Activated naive CD4-positive, alpha-beta T cell treated with anti-CD3 and anti-CD28 coated beads for 36 hours (primary cell): Measurements from ENCODE around the gene WFIKKN1. TPM values are rescaled to one million over a fixed set of nuclear protein-coding genes. Genes with fewer than 3 reads are reported as not detected.

ENCODE experiments used
- CTCF ChIA-PET: fragments of 350-600 bp; sonication (Branson Sonifier 250); formaldehyde crosslinking; loops from one replicate; lab custom pipeline; 2021; ENCODE audit warnings: antibody characterized with exemption; lab: Charles Lee
- DNase-seq: peaks from one replicate; pipeline ENCODE4 v3.0.0-alpha.2; 2020
- H3K27ac Mint-ChIP-seq: one replicate; pipeline ENCODE4 v1.8.0; 2021; ENCODE audit warnings: mild to moderate bottlenecking, mixed read lengths
- H3K27me3 Mint-ChIP-seq: one replicate; pipeline ENCODE4 v1.8.0; 2021; ENCODE audit warnings: low read depth, mixed read lengths
- H3K36me3 Mint-ChIP-seq: one replicate; pipeline ENCODE4 v1.8.0; 2021; ENCODE audit warnings: low read depth, mixed read lengths
- H3K4me1 Mint-ChIP-seq: one replicate; pipeline ENCODE4 v1.8.0; 2021; ENCODE audit warnings: low read depth, mixed read lengths
- H3K4me3 Mint-ChIP-seq: one replicate; pipeline ENCODE4 v1.8.0; 2021; ENCODE audit warnings: mild to moderate bottlenecking, moderate library complexity, mixed read lengths
- H3K9me3 Mint-ChIP-seq: one replicate; pipeline ENCODE4 v1.8.0; 2021; ENCODE audit warnings: mixed read lengths
- intact Hi-C: fragments of 100-400 bp; cut with micrococcal nuclease; formaldehyde crosslinking; loops from one replicate; pipeline ENCODE4 v1.15.1; 2023
- total RNA-seq, 2 experiments: library from RNA; stranded (reverse); gene quantifications; one replicate each; pipeline ENCODE4 v1.2.3, GENCODE V29; 2021

The WFIKKN1 gene
- total RNA-seq, 2 experiments from 2014 or later: 0.10 to 0.25 TPM

DNA sequence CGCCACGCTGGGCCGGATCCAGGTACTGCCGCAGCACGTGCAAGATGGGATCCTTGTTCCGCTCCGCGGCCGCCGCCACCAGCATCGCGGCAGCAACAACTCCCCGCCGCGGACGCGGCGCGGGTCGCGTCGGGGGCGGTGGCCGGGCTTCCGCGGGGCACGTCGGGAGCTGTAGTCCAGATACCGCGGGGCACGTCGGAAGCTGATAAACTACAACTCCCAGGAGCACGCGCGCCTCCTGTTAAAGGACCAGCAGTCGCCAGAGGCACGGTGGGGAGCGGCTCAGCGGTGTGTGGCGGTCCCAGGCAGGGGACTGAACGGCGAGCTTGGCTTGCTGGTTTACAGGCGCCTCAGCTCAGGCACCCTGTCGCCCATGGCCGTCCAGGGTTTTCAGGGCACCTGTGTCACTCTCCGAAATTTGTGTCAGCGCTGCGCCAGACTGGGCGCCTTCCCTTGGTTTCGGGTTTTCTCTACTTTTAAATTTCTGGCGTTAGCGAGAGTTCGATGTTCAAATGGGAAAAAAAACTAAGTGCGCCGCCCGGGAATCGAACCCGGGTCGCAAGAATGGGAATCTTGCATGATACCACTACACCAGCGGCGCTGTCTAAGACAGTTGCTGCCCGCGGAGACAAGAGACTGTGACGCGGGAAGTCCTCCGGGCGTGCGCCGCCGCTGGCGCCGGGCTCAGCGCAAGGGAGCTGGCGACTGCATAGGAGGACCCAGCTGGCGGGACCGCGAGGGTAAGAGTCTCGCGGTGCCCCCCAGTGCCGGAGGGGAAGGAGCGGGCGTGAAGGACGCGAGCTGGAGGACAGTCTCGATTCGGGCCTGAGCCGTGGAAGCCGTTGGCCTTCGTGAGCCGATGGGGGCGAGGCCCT is 5.7 kb downstream of the WFIKKN1 start, which contains the start of gene METTL26:
Gene METTL26, minus strand, starts transcription at position 100 of the 875 bp plus-strand sequence. Its CDS starts 15 bp downstream, at position 85.
- peak; percentile 95 for DNase-seq
- intact Hi-C loops: loop anchor here (1.0 to 2.0 kb wide), 5 partner anchors 13 to 111 kb away; partner anchors contain the start of genes JMJD8 and WDR90
- Mint-ChIP-seq H3K4me1 (peaks cover 15% of the 10 kb centered on the region), H3K27ac (peak within 1 kb of the TSS; percentile 91), H3K27me3 (no peaks in the 10 kb centered on the region), H3K9me3 (no peaks in the 10 kb centered on the region), H3K36me3 (peaks cover 11% of the 10 kb centered on the region), H3K4me3 (peak within 1 kb of the TSS; percentile 90)
- CTCF ChIA-PET: interaction anchor here (0.6 to 1.2 kb wide), 3 partner anchors 11 to 529 kb away, joined by 3 to 6 read pairs (median 3); no protein-coding TSS in a partner anchor

DNA sequence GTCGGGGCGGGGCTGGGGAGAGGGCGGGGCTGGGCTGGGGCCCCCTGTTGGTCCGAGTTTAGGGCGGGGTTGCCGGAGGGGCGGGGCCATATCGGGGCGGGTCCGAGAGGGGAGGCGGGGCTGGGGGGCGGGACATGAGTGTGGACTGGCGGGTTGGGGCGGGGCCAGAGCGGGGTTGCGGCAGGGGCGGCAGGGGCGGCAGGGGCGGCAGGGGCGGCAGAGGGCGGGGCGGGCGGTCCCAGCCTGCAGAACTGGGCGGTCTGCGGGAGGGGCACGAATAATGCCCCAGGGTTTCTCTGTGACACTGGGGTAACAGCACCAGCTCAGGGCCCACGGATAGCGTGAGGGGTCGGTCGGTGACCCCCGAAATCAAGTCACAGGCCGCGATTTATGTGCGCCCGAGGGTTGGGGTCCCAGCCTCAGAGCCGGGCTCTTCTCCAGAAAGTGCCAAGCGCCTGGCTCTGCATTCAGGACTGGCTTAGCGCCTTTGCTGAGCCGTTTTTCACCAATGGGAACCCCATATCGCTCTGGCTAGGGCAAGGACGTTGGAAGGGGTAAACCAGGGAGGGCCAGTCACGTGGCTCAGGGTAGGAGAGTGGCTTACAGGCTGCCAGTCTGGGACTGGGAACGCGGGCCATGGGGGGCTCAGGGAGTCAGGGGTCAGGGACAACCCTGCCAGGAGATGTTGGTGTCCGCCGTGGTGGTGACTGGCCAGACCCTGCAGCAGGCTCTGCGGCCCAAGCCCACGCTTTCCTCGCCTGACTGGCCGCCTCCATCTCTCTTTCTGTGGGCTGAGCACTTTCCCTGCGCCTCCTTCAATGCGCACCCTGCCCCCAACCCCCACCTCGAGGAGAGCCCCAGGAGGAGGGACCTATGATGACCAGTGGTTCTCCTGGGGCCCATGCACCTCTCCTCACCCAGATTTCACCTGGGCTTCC is 6.6 kb downstream of the WFIKKN1 start:
- Mint-ChIP-seq H3K27me3 (no peaks in the 10 kb centered on the region), H3K9me3 (no peaks in the 10 kb centered on the region), H3K4me1 (peaks cover 15% of the 10 kb centered on the region), H3K27ac (peak overlapping the region; percentile 91), H3K36me3 (peaks cover 11% of the 10 kb centered on the region), H3K4me3 (peak overlapping the region; percentile 90)
- CTCF ChIA-PET: interaction anchor here (1.2 kb wide), 1 partner anchor 11 kb away, joined by 6 read pairs; no protein-coding TSS in a partner anchor
- intact Hi-C loops: loop anchor here (2.0 kb wide), 1 partner anchor 47 kb away; the partner anchor contains the start of gene JMJD8
- peak; percentile 92 for DNase-seq

DNA sequence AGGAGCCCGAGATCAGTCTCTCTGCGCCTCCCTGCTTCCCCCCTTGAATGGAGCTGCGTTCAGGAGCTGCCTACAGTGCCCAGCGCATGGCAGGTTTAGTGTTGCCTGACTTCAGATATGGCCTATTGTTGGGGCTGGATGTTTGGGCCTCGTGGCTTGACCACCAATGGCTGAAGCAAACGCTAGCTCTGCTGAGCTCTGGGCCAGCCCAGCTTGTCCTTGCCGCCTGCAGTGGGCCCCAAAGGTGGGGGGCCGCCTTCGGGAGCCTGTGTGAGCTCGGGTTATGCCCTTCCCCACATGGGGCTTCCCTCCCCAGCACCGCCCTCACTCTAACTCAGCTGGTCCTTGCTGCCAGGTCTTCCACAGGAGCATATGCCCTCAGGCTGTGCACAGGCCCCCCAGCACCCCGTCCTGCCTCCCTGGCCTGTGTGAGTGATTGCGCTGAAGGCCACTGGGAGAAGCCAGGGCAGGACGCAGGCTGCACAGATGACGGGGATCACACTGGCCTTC is 7.3 kb downstream of the WFIKKN1 start:
- intact Hi-C loops: no loop called here
- Mint-ChIP-seq H3K36me3 (peaks cover 11% of the 10 kb centered on the region), H3K27ac (no peak overlapping the region), H3K27me3 (no peaks in the 10 kb centered on the region), H3K4me1 (peaks cover 15% of the 10 kb centered on the region), H3K9me3 (no peaks in the 10 kb centered on the region), H3K4me3 (no peak overlapping the region)
- no peak for DNase-seq
- CTCF ChIA-PET: no interaction called here

DNA sequence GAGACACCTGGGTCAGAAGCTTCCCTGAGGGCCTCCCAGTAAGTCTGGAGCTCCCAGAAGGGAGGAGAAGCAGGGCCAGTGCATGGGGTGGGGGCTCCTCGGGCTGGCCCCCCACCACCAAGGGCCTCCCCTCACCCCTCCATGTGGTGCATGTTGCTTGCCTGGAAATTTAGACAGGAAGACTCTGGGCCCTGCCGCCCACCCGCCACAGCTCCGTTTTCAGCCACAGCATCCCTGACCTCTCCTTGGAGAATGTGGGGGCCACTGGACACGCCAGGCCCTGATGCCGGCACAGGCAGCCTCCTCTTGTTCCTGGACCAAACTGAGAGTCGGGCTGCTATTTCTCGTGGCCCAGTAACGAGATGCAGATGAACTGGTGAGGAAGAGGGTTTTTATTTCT is 8.1 kb downstream of the WFIKKN1 start:
- H3K9me3 Mint-ChIP-seq: no peaks in the 10 kb centered on the region
- no peak for DNase-seq
- H3K36me3 Mint-ChIP-seq: peaks cover 10% of the 10 kb centered on the region
- no peak overlapping the region for H3K4me3 Mint-ChIP-seq
- intact Hi-C loops: no loop called here
- H3K27me3 Mint-ChIP-seq: no peaks in the 10 kb centered on the region
- H3K4me1 Mint-ChIP-seq: peaks cover 20% of the 10 kb centered on the region
- CTCF ChIA-PET: no interaction called here
- H3K27ac Mint-ChIP-seq: no peak overlapping the region

DNA sequence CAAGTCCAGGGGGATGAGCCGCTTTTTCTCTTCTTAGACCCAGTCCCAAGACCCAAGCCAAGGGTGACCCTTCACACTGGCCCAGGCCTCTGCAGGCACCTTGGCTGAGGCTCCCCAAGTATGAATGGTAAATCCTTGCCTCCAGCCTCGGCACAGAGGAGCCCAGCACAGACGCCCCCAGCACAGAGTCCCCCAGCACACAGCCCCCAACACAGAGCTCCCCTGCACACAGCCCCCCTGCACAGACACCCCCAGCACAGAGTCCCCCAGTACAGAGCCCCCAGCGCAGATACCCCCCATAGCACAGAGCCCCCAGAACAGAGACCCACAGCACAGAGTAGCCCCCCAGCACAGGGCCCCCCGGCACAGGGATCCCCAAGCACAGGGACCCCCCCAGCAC is 9.8 kb downstream of the WFIKKN1 start:
- CTCF ChIA-PET: no interaction called here
- Mint-ChIP-seq H3K27ac (no peak overlapping the region), H3K27me3 (no peaks in the 10 kb centered on the region), H3K36me3 (peaks cover 2% of the 10 kb centered on the region), H3K4me1 (peaks cover 25% of the 10 kb centered on the region), H3K4me3 (peak overlapping the region; percentile 24), H3K9me3 (no peaks in the 10 kb centered on the region)
- intact Hi-C loops: no loop called here
- DNase-seq: no peak

DNA sequence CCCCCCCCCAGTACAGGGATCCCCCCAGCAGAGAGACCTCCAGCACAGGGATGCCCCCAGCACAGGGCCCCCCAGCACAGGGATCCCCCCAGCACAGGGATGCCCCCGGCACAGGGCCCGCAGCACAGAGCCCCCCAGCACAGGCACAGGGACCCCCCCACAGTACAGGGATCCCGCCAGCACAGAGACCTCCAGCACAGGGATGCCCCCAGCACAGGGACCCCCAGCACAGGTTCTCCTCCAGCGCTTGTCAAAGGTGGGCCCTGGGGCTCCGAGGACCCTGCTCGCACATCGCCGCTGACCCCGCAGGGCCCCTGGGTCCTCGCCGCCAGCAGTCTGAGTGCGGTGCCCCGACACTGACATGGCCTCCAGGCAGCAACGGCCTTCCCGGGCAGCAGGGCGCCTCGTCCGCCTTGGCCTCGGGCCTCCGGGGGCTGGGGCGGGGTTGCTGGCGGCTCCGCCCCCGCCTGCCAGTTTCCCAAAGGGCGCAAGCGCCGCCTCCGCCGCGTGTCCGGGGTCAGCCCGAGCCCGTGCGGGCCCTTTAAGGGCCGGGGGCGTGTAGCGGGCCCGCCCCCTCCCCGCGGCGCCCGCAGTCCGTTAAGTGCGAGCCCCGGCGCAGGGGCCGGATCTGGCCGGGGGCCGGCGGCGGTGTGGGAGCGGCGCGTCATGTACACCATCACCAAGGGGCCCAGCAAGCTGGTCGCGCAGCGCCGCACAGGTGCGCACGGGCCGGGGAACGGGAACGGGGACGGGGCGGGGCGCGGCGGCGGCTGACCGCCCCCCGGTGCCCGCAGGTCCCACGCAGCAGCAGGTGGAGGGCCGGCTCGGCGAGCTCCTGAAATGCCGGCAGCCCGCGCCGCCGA is 10.8 kb downstream of the WFIKKN1 start, which contains the start of gene MCRIP2:
Gene MCRIP2, plus strand, starts transcription at position 503 of the 863 bp plus-strand sequence. Its CDS starts 164 bp downstream, at position 667.
- H3K4me1 Mint-ChIP-seq: peaks cover 25% of the 10 kb centered on the region
- no peaks in the 10 kb centered on the region for H3K27me3 Mint-ChIP-seq
- H3K36me3 Mint-ChIP-seq: peaks cover 2% of the 10 kb centered on the region
- DNase-seq: peak; percentile 71
- no peaks in the 10 kb centered on the region for H3K9me3 Mint-ChIP-seq
- intact Hi-C loops: no loop called here
- CTCF ChIA-PET: no interaction called here
- H3K27ac Mint-ChIP-seq: no peak within 1 kb of the TSS
- H3K4me3 Mint-ChIP-seq: peak within 1 kb of the TSS; percentile 71

DNA sequence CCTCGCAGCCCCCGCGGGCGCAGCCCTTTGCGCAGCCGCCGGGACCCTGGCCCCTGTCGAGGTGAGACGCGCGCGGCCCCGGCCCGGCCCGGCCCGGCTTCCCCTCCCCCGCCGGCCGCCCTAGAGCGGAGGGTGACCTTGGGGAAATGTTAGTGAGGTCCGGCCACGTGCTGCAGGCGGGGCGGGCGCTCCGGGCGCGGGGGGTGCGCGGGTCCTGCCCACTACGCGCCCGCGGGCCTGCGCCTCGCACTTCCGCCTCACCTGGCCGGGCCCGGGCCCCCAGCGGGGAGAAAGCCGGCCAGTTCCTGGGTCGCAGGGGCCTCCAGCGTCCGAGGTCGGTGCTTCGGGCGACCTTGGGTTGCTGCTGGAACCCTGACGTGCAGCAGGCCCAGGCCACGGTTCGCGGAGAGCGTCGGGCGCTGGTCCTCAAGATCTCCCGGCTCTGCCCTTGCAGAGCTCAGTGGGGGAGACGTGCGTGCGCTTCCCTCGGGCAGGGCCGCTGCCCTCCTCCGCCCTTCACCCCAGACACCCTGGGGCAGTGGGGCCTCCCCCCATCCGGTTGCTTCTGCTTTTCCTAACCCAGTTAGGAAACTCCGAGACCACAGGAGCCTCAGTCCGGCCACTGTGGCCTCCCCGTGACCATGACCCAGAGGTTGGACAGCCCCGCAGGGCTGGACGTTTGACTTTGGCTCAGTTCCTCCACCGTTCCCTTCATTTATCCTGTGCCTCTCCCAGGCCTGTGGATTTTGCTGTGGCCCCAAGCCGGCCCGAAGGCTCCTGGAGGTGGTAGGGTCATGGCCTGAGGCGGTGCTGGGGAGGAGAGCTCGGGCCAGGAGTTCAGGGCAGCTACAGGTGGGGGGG is 11.6 kb downstream of the WFIKKN1 start:
- no peak overlapping the region for H3K27ac Mint-ChIP-seq
- no peaks in the 10 kb centered on the region for H3K9me3 Mint-ChIP-seq
- no peaks in the 10 kb centered on the region for H3K36me3 Mint-ChIP-seq
- no peaks in the 10 kb centered on the region for H3K27me3 Mint-ChIP-seq
- H3K4me3 Mint-ChIP-seq: peak overlapping the region; percentile 71
- CTCF ChIA-PET: no interaction called here
- peaks cover 22% of the 10 kb centered on the region for H3K4me1 Mint-ChIP-seq
- intact Hi-C loops: no loop called here
- DNase-seq: peak; percentile 22

DNA sequence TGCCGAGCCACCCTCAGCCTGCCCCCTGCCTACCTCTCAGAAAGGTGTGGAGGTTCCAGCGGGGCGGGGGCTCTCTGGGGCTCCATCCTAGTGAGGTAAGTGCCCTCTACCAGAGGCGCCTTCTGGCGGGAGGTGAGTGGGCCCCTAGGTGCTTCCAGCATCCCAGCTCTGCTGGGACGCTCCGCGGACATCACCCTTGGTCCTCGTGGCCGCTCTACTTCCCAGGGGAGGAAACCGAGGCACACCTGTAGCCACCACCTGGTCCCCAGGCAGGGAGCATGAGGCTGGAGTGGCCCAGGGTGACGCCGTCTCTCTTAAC is 12.2 kb downstream of the WFIKKN1 start:
- DNase-seq: no peak
- intact Hi-C loops: no loop called here
- H3K27me3 Mint-ChIP-seq: no peaks in the 10 kb centered on the region
- H3K36me3 Mint-ChIP-seq: no peaks in the 10 kb centered on the region
- H3K4me3 Mint-ChIP-seq: peak overlapping the region; percentile 71
- no peaks in the 10 kb centered on the region for H3K9me3 Mint-ChIP-seq
- CTCF ChIA-PET: no interaction called here
- peaks cover 21% of the 10 kb centered on the region for H3K4me1 Mint-ChIP-seq
- no peak overlapping the region for H3K27ac Mint-ChIP-seq

DNA sequence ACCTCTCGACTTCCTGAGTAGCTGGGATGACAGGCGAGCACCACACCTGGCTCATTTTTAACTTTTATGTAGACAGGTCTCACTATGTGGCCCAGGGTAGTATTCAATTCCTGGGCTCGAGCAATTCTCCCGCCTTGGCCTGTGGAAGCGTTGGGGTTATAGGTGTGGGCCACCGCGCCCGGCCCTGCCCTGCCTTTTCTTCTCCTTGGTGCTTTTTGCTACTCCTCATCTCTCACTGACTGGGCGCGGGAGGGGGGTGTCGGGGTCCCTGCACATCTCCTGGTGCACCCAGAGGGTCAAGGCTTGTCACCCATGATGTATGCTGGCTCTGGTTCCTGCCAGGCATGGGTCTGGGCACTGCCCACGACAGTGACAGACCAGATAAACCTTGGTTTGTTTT is 13.8 kb downstream of the WFIKKN1 start:
- no peak for DNase-seq
- Mint-ChIP-seq H3K4me1 (peaks cover 21% of the 10 kb centered on the region), H3K27me3 (no peaks in the 10 kb centered on the region), H3K4me3 (no peak overlapping the region), H3K27ac (no peak overlapping the region), H3K9me3 (no peaks in the 10 kb centered on the region), H3K36me3 (no peaks in the 10 kb centered on the region)
- CTCF ChIA-PET: no interaction called here
- intact Hi-C loops: no loop called here

DNA sequence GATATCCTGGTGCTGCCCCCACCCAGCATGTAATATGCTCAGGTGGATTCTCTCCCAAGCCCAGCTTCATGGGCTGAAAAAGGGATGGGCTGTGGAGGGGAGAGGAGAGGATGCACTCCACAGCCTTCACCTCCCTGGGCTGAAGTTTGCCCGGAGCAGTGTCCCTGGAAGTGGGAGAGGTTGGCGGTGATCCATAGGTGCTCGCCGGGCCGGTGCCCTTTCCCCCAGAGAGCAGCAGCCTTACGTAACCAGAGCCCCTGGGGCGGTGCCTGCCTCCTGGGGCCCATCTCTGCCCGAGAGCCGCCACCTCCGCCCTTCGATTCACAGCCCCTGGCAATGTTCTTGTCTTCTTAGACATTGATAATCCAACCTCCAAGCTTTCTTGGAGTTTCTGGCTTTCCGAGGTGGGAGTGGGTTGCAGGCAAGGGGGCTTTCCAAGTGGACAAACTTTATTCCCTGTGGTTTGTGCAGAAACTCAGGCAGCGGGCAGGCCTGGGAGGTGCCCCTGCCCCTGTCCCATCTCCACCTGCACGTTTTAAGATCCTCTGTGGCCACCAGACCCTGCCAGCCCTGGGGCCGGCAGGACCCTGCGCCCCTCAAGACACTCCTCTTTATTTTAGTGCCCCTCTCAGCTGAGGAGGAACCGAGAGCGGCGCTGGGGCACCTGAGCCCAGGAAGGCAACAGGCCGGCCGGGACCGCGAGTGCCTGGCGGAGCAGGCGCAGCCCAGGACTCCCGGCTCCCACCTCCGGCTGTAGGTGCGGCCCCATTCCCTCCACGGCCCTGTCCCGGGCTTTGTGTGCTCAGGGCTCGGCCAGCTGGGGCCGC is 15.3 kb downstream of the WFIKKN1 start:
- CTCF ChIA-PET: no interaction called here
- no peak overlapping the region for H3K27ac Mint-ChIP-seq
- intact Hi-C loops: no loop called here
- H3K4me1 Mint-ChIP-seq: peaks cover 28% of the 10 kb centered on the region
- no peak overlapping the region for H3K4me3 Mint-ChIP-seq
- H3K36me3 Mint-ChIP-seq: no peaks in the 10 kb centered on the region
- H3K27me3 Mint-ChIP-seq: no peaks in the 10 kb centered on the region
- no peak for DNase-seq
- H3K9me3 Mint-ChIP-seq: no peaks in the 10 kb centered on the region
